Subcutaneous abdominal adipose tissue (tissue), 5 donors: ENCODE results near the gene SH3BP5.

Source experiments
- H3K27ac ChIP-seq: one replicate; pipeline ENCODE4 v1.7.0; 2013; ENCODE audit warnings: low read depth, mild to moderate bottlenecking, inconsistent platforms, low read length, moderate library complexity
- H3K27me3 ChIP-seq, 5 donors: one replicate each; pipeline ENCODE4 v1.7.0; 2013; ENCODE audit warnings: low read length in 5 of 5, inconsistent platforms in 1 of 5; ENCODE audit not compliant: control insufficient read depth in 5 of 5, insufficient read depth in 4 of 5
- H3K36me3 ChIP-seq, 5 donors: one replicate each; pipeline ENCODE4 v1.7.0; 2013; ENCODE audit warnings: low read length in 5 of 5; ENCODE audit not compliant: control insufficient read depth in 5 of 5, insufficient read depth in 5 of 5
- H3K4me1 ChIP-seq, 5 donors: one replicate each; pipeline ENCODE4 v1.7.0; 2013; ENCODE audit warnings: low read length in 5 of 5, mild to moderate bottlenecking in 3 of 5, moderate library complexity in 1 of 5; ENCODE audit not compliant: control insufficient read depth in 5 of 5, insufficient read depth in 5 of 5
- H3K4me3 ChIP-seq, 5 donors: one replicate each; pipeline ENCODE4 v1.7.0; 2013; ENCODE audit warnings: low read length in 5 of 5, low read depth in 1 of 5
- H3K9ac ChIP-seq, 5 donors: one replicate each; pipeline ENCODE4 v1.7.0; 2013; ENCODE audit warnings: low read length in 5 of 5, mild to moderate bottlenecking in 4 of 5, moderate library complexity in 3 of 5
- H3K9me3 ChIP-seq, 5 donors: one replicate each; pipeline ENCODE4 v1.7.0; 2013; ENCODE audit warnings: low read length in 5 of 5; ENCODE audit not compliant: control insufficient read depth in 5 of 5
- donor health status: healthy.
- donor health status: healthy.
- donor health status: healthy.
- donor health status: healthy.
- donor health status: healthy.

The SH3BP5 gene

GRCh38 chr3:15269091-15269989, 63.0 kb downstream of the SH3BP5 start:
- H3K9ac ChIP-seq: peak overlapping the region; percentile 25 to 75 (median 53)

GRCh38 chr3:15268033-15268631, 64.3 kb downstream of the SH3BP5 start:
- H3K4me3 ChIP-seq: peak overlapping the region in 2 of 5 donors; percentile 8 to 36
- H3K9me3 ChIP-seq: no peaks in the 10 kb centered on the region
- H3K9ac ChIP-seq: peak overlapping the region in 4 of 5 donors; percentile 23 to 52 (median 39)
- H3K27me3 ChIP-seq: no peaks in the 10 kb centered on the region
- peak overlapping the region; percentile 86 for H3K27ac ChIP-seq
- H3K4me1 ChIP-seq: peaks cover 19 to 72% (median 63%) of the 10 kb centered on the region in 5 donors
- peaks cover 0 to 38% (median 22%) of the 10 kb centered on the region in 5 donors for H3K36me3 ChIP-seq

More at GRCh38 chr3:15269091-15269989, 63.0 kb downstream of the SH3BP5 start:
- H3K36me3 ChIP-seq: peaks cover 0 to 42% (median 22%) of the 10 kb centered on the region in 5 donors
- peak overlapping the region in 4 of 5 donors; percentile 1 to 50 (median 31) for H3K4me3 ChIP-seq
- peak overlapping the region; percentile 86 for H3K27ac ChIP-seq
- H3K27me3 ChIP-seq: no peaks in the 10 kb centered on the region
- H3K4me1 ChIP-seq: peaks cover 19 to 60% (median 58%) of the 10 kb centered on the region in 5 donors
- H3K9me3 ChIP-seq: no peaks in the 10 kb centered on the region

- no peak overlapping the region for H3K4me3 ChIP-seq
- no peak overlapping the region for H3K27ac ChIP-seq
- H3K4me1 ChIP-seq: peaks cover 19 to 77% (median 63%) of the 10 kb centered on the region in 5 donors
- peaks cover 0 to 33% (median 22%) of the 10 kb centered on the region in 5 donors for H3K36me3 ChIP-seq
- no peaks in the 10 kb centered on the region for H3K9me3 ChIP-seq
- peak overlapping the region in 1 of 5 donors; percentile 11 for H3K9ac ChIP-seq
- no peaks in the 10 kb centered on the region for H3K27me3 ChIP-seq
Measured at GRCh38 chr3:15267502-15267901, 64.9 kb downstream of the SH3BP5 start.

GRCh38 chr3:15266510-15267376, 65.6 kb downstream of the SH3BP5 start:
- no peaks in the 10 kb centered on the region for H3K9me3 ChIP-seq
- no peak overlapping the region for H3K4me3 ChIP-seq
- H3K36me3 ChIP-seq: peaks cover 0 to 37% (median 26%) of the 10 kb centered on the region in 5 donors
- peak overlapping the region in 1 of 5 donors; percentile 37 for H3K9ac ChIP-seq
- H3K27me3 ChIP-seq: no peaks in the 10 kb centered on the region
- H3K27ac ChIP-seq: peak overlapping the region; percentile 28
- peaks cover 19 to 71% (median 59%) of the 10 kb centered on the region in 5 donors for H3K4me1 ChIP-seq

- Histone ChIP-seq H3K9ac (peak overlapping the region in 2 of 5 donors; percentile 37 to 48), H3K9me3 (no peaks in the 10 kb centered on the region), H3K27ac (peak overlapping the region; percentile 84), H3K36me3 (peaks cover 0 to 45% (median 35%) of the 10 kb centered on the region in 5 donors), H3K27me3 (no peaks in the 10 kb centered on the region), H3K4me3 (no peak overlapping the region), H3K4me1 (peaks cover 19 to 69% (median 63%) of the 10 kb centered on the region in 5 donors)
Measured at GRCh38 chr3:15265655-15266509, 66.5 kb downstream of the SH3BP5 start.

GRCh38 chr3:15264486-15264885, 67.9 kb downstream of the SH3BP5 start:
- no peaks in the 10 kb centered on the region for H3K27me3 ChIP-seq
- H3K9ac ChIP-seq: no peak overlapping the region
- peak overlapping the region; percentile 84 for H3K27ac ChIP-seq
- peaks cover 0 to 59% (median 49%) of the 10 kb centered on the region in 5 donors for H3K36me3 ChIP-seq
- H3K4me3 ChIP-seq: no peak overlapping the region
- H3K4me1 ChIP-seq: peaks cover 12 to 59% (median 52%) of the 10 kb centered on the region in 5 donors
- H3K9me3 ChIP-seq: no peaks in the 10 kb centered on the region

GRCh38 chr3:15263926-15264325, 68.5 kb downstream of the SH3BP5 start:
- no peaks in the 10 kb centered on the region for H3K9me3 ChIP-seq
- peak overlapping the region in 3 of 5 donors; percentile 13 to 39 (median 38) for H3K9ac ChIP-seq
- H3K36me3 ChIP-seq: peaks cover 0 to 60% (median 54%) of the 10 kb centered on the region in 5 donors
- peaks cover 8 to 53% (median 47%) of the 10 kb centered on the region in 5 donors for H3K4me1 ChIP-seq
- H3K27ac ChIP-seq: peak overlapping the region; percentile 84
- H3K4me3 ChIP-seq: no peak overlapping the region
- no peaks in the 10 kb centered on the region for H3K27me3 ChIP-seq

GRCh38 chr3:15263120-15263519, 69.3 kb downstream of the SH3BP5 start:
- H3K9me3 ChIP-seq: no peaks in the 10 kb centered on the region
- no peak overlapping the region for H3K4me3 ChIP-seq
- H3K9ac ChIP-seq: peak overlapping the region in 2 of 5 donors; percentile 16 to 38
- H3K27ac ChIP-seq: peak overlapping the region; percentile 84
- peaks cover 3 to 45% (median 39%) of the 10 kb centered on the region in 5 donors for H3K4me1 ChIP-seq
- no peaks in the 10 kb centered on the region for H3K27me3 ChIP-seq
- peaks cover 4 to 62% (median 59%) of the 10 kb centered on the region in 5 donors for H3K36me3 ChIP-seq

- peaks cover 14 to 66% (median 63%) of the 10 kb centered on the region in 5 donors for H3K36me3 ChIP-seq
- H3K27me3 ChIP-seq: no peaks in the 10 kb centered on the region
- no peak overlapping the region for H3K4me3 ChIP-seq
- H3K27ac ChIP-seq: peak overlapping the region; percentile 22
- H3K9ac ChIP-seq: no peak overlapping the region
- H3K9me3 ChIP-seq: no peaks in the 10 kb centered on the region
- peaks cover 3 to 42% (median 34%) of the 10 kb centered on the region in 5 donors for H3K4me1 ChIP-seq
Measured at GRCh38 chr3:15262021-15262420, 70.4 kb downstream of the SH3BP5 start.
